ENCODE measurements around the gene TMEM88. TPM values are rescaled to one million over a fixed set of nuclear protein-coding genes. Genes with fewer than 3 reads are reported as not detected.

TMEM88 gene
- total and polyA plus RNA-seq, 2 of the 13 experiments (the other 11 are each of a cell fraction or from before 2014, with no cell fraction given) = 0.31 to 0.66 TPM

- TF ChIP-seq ZMAT5 (CRISPR knock-in tag; IDR thresholded peaks at IDR 0.05; ENCODE audit: borderline replicate concordance, low read depth) (no peak), MEF2D (CRISPR knock-in tag; IDR thresholded peaks at IDR 0.05) (0 out of 2 replicates have a peak, but pooled peaks have one; percentile 10), ZNF614 (CRISPR knock-in tag; IDR thresholded peaks at IDR 0.05; ENCODE audit: borderline replicate concordance) (peak; percentile 64; the same call in 1 of the 2 replicates), TMF1 (CRISPR knock-in tag; IDR thresholded peaks at IDR 0.05; ENCODE audit: low read depth) (no peak), ZNF160 (CRISPR knock-in tag; IDR thresholded peaks at IDR 0.05) (no peak), ZNF382 (CRISPR knock-in tag; IDR thresholded peaks at IDR 0.05; ENCODE audit: borderline replicate concordance) (no peak), ARNT2 (CRISPR knock-in tag; IDR thresholded peaks at IDR 0.05; ENCODE audit: low read depth) (no peak), CTCF (CRISPR knock-in tag; IDR thresholded peaks at IDR 0.05) (peak; percentile 97), MIER3 (CRISPR knock-in tag; IDR thresholded peaks at IDR 0.05; ENCODE audit: borderline replicate concordance) (no peak), FOSL2 (CRISPR knock-in tag; IDR thresholded peaks at IDR 0.05) (peak; percentile 24; the same call in 1 of the 2 replicates), ZNF562 (CRISPR knock-in tag; IDR thresholded peaks at IDR 0.05; ENCODE audit: borderline replicate concordance) (no peak), ZBTB20 (CRISPR knock-in tag; IDR thresholded peaks at IDR 0.05; ENCODE audit: borderline replicate concordance, low read depth) (no peak), PAF1 (CRISPR knock-in tag; IDR thresholded peaks at IDR 0.05) (no peak; the same call in 1 of the 2 replicates), CHCHD3 (CRISPR knock-in tag; IDR thresholded peaks at IDR 0.05) (no peak), HMGXB4 (CRISPR knock-in tag; IDR thresholded peaks at IDR 0.05; ENCODE audit: borderline replicate concordance in 1 of 2, low read depth in 1 of 2) (peak; percentile 62 to 66; a peak in 2 of 4 replicates), HMGA1 (CRISPR knock-in tag; conservative IDR thresholded peaks at IDR 0.05) (no peak), MLLT10 (CRISPR knock-in tag; IDR thresholded peaks at IDR 0.05) (no peak), POGK (CRISPR knock-in tag; conservative IDR thresholded peaks at IDR 0.05) (no peak), ZNF225 (CRISPR knock-in tag; IDR thresholded peaks at IDR 0.05) (no peak), MTA1 (CRISPR knock-in tag; IDR thresholded peaks at IDR 0.05; ENCODE audit: borderline replicate concordance) (no peak), ZBTB38 (CRISPR knock-in tag; IDR thresholded peaks at IDR 0.05) (peak; percentile 99)
- TF ChIP-seq, protein P1, sequence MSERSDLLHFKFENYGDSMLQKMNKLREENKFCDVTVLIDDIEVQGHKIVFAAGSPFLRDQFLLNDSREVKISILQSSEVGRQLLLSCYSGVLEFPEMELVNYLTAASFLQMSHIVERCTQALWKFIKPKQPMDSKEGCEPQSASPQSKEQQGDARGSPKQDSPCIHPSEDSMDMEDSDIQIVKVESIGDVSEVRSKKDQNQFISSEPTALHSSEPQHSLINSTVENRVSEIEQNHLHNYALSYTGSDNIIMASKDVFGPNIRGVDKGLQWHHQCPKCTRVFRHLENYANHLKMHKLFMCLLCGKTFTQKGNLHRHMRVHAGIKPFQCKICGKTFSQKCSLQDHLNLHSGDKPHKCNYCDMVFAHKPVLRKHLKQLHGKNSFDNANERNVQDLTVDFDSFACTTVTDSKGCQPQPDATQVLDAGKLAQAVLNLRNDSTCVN (CRISPR knock-in tag; IDR thresholded peaks at IDR 0.05; ENCODE audit: borderline replicate concordance) = 0 out of 2 replicates have a peak, but pooled peaks have one; percentile 45
Observed at GRCh38 chr17:7851438-7852261, 3.2 kb upstream of the TMEM88 start (continued).

All from HepG2 (cell line).